ENCODE results near the gene SYTL1. TPM values are rescaled to one million over a fixed set of nuclear protein-coding genes. Genes with fewer than 3 reads are reported as not detected.

The SYTL1 gene
- total RNA-seq, 2 donors from 2014 or later: 6.7 to 7.5 TPM

DNA sequence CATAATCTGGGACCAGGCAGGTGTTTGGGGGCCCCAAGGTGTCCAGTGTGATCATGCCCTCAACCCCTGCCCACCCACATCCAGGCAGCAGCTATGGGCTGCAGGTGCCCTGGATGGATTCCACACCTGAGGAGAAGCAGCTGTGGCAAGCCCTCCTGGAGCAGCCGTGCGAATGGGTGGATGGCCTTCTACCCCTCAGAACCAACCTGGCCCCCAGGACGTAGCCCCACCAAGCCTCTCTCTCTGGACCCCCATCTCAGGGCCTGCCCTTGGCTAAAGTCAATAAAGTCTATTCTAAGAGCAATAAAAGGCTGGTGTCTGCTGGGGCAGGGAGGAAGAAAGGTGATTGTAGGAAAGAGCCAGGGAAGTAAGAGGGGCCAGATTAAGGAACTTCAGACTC lies 11.8 kb downstream of the SYTL1 start:
- peaks cover 23% of the 10 kb centered on the region for H3K27me3 Mint-ChIP-seq (ENCODE audit: insufficient read depth)

DNA sequence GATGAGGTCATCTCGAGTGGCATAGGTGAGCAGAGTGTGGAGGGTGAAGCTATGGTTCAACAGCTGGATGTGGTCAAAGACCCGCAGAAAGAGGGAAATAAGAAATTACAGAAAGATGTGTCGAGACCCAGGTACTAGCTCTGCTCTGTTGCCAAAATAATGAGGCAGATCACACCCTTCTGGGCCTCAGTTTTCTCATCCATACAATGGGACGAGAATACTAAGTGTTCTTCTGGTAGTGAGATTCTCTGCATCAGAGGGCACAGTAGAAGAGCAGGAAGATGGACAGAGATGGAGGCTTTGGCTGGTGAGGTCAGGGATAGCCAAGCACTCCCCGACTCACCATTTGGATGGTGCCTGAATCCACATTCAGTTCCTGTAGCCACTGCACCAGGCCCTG lies 13.9 kb downstream of the SYTL1 start:
- Mint-ChIP-seq H3K36me3 (ENCODE audit: low read depth) (peaks cover 5% of the 10 kb centered on the region), H3K27ac (no peak overlapping the region), H3K4me1 (peaks cover 4% of the 10 kb centered on the region), H3K9me3 (no peaks in the 10 kb centered on the region), H3K27me3 (ENCODE audit: insufficient read depth) (peaks cover 37% of the 10 kb centered on the region), H3K4me3 (no peak overlapping the region)
- Histone ChIP-seq H3K27me3 (ENCODE audit: control insufficient read depth, insufficient read depth, low read length, poor library complexity, severe bottlenecking) (peaks cover 35% of the 10 kb centered on the region), H3K36me3 (ENCODE audit: control insufficient read depth, insufficient read depth, low read length) (no peaks in the 10 kb centered on the region), H3K9ac (ENCODE audit: extremely low read depth, low read length, poor library complexity, severe bottlenecking) (no peak overlapping the region), H3K9me3 (ENCODE audit: control insufficient read depth, low read length) (no peaks in the 10 kb centered on the region), H3K27ac (ENCODE audit: low read depth, low read length) (no peak overlapping the region), H3K4me1 (ENCODE audit: control insufficient read depth, insufficient read depth, low read length) (no peaks in the 10 kb centered on the region), H3K4me3 (ENCODE audit: low read length) (no peak overlapping the region)
- WGBS, 2 experiments (ENCODE audit: insufficient coverage in 1 of 2, insufficient read length in 1 of 2): 93 to 98% methylated on average over 4 to 5 of the region's 5 CpGs
- TF ChIP-seq, protein P1, sequence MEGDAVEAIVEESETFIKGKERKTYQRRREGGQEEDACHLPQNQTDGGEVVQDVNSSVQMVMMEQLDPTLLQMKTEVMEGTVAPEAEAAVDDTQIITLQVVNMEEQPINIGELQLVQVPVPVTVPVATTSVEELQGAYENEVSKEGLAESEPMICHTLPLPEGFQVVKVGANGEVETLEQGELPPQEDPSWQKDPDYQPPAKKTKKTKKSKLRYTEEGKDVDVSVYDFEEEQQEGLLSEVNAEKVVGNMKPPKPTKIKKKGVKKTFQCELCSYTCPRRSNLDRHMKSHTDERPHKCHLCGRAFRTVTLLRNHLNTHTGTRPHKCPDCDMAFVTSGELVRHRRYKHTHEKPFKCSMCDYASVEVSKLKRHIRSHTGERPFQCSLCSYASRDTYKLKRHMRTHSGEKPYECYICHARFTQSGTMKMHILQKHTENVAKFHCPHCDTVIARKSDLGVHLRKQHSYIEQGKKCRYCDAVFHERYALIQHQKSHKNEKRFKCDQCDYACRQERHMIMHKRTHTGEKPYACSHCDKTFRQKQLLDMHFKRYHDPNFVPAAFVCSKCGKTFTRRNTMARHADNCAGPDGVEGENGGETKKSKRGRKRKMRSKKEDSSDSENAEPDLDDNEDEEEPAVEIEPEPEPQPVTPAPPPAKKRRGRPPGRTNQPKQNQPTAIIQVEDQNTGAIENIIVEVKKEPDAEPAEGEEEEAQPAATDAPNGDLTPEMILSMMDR (conservative IDR thresholded peaks at IDR 0.05): no peak
- DNase-seq: no peak

More for the DNA sequence above, 11.8 kb downstream of the SYTL1 start:
- H3K9ac ChIP-seq (ENCODE audit: extremely low read depth, low read length, poor library complexity, severe bottlenecking): no peak overlapping the region
- H3K9me3 ChIP-seq (ENCODE audit: control insufficient read depth, low read length): no peaks in the 10 kb centered on the region
- Mint-ChIP-seq H3K4me3 (no peak overlapping the region), H3K9me3 (peaks cover 5% of the 10 kb centered on the region), H3K27ac (no peak overlapping the region), H3K4me1 (no peaks in the 10 kb centered on the region), H3K36me3 (ENCODE audit: low read depth) (peaks cover 3% of the 10 kb centered on the region)
- H3K4me3 ChIP-seq (ENCODE audit: low read length): no peak overlapping the region
- H3K27ac ChIP-seq (ENCODE audit: low read depth, low read length): no peak overlapping the region
- H3K36me3 ChIP-seq (ENCODE audit: control insufficient read depth, insufficient read depth, low read length): no peaks in the 10 kb centered on the region
- H3K27me3 ChIP-seq (ENCODE audit: control insufficient read depth, insufficient read depth, low read length, poor library complexity, severe bottlenecking): peaks cover 27% of the 10 kb centered on the region
- no peaks in the 10 kb centered on the region for H3K4me1 ChIP-seq (ENCODE audit: control insufficient read depth, insufficient read depth, low read length)
- 94% methylated on average over 3 of the region's 3 CpGs; no CpG with 5 or more reads in 1 of the 2 experiments for WGBS, 2 experiments (ENCODE audit: insufficient coverage in 1 of 2, insufficient read length in 1 of 2)
- DNase-seq: no peak
- TF ChIP-seq, protein P1 (conservative IDR thresholded peaks at IDR 0.05): no peak

GRCh38 chr1:27356277-27356618 lies 14.4 kb downstream of the SYTL1 start:
- Mint-ChIP-seq H3K4me3 (no peak overlapping the region), H3K27ac (no peak overlapping the region), H3K27me3 (ENCODE audit: insufficient read depth) (peaks cover 38% of the 10 kb centered on the region), H3K36me3 (ENCODE audit: low read depth) (peaks cover 5% of the 10 kb centered on the region), H3K9me3 (no peaks in the 10 kb centered on the region), H3K4me1 (peaks cover 4% of the 10 kb centered on the region)
- Histone ChIP-seq H3K9ac (ENCODE audit: extremely low read depth, low read length, poor library complexity, severe bottlenecking) (no peak overlapping the region), H3K4me3 (ENCODE audit: low read length) (no peak overlapping the region), H3K27me3 (ENCODE audit: control insufficient read depth, insufficient read depth, low read length, poor library complexity, severe bottlenecking) (peaks cover 37% of the 10 kb centered on the region), H3K9me3 (ENCODE audit: control insufficient read depth, low read length) (no peaks in the 10 kb centered on the region), H3K36me3 (ENCODE audit: control insufficient read depth, insufficient read depth, low read length) (no peaks in the 10 kb centered on the region), H3K4me1 (ENCODE audit: control insufficient read depth, insufficient read depth, low read length) (no peaks in the 10 kb centered on the region), H3K27ac (ENCODE audit: low read depth, low read length) (no peak overlapping the region)
- TF ChIP-seq, protein P1 (conservative IDR thresholded peaks at IDR 0.05): no peak
- no peak for DNase-seq
- 94 to 97% methylated on average over 13 of the region's 13 CpGs for WGBS, 2 experiments (ENCODE audit: insufficient coverage in 1 of 2, insufficient read length in 1 of 2)
